Osteocyte (in vitro differentiated cells): ENCODE measurements around the gene ARHGAP6. TPM values are rescaled to one million over a fixed set of nuclear protein-coding genes. Genes with fewer than 3 reads are reported as not detected.

ENCODE experiments used
- DNase-seq: peaks from one replicate; pipeline ENCODE4 v3.0.0; 2021; ENCODE audit warnings: mixed read lengths; ENCODE audit not compliant: unreplicated experiment; ENCODE audit errors: extremely low spot score
- H3K27ac Mint-ChIP-seq: one replicate; pipeline ENCODE4 v1.8.0; 2021; ENCODE audit warnings: mild to moderate bottlenecking, mixed read lengths; ENCODE audit not compliant: unreplicated experiment
- H3K27me3 Mint-ChIP-seq: one replicate; pipeline ENCODE4 v1.8.0; 2021; ENCODE audit warnings: mixed read lengths; ENCODE audit not compliant: unreplicated experiment
- H3K36me3 Mint-ChIP-seq: one replicate; pipeline ENCODE4 v1.8.0; 2021; ENCODE audit warnings: mixed read lengths; ENCODE audit not compliant: unreplicated experiment
- H3K4me1 Mint-ChIP-seq: one replicate; pipeline ENCODE4 v1.8.0; 2021; ENCODE audit warnings: mixed read lengths; ENCODE audit not compliant: unreplicated experiment
- H3K4me3 Mint-ChIP-seq: one replicate; pipeline ENCODE4 v1.8.0; 2021; ENCODE audit warnings: mild to moderate bottlenecking, moderate library complexity, mixed read lengths; ENCODE audit not compliant: unreplicated experiment
- H3K9me3 Mint-ChIP-seq: one replicate; pipeline ENCODE4 v1.8.0; 2021; ENCODE audit warnings: mixed read lengths; ENCODE audit not compliant: unreplicated experiment
- CTCF ChIP-seq: fragments of 200-600 bp; sonication (generic); IDR thresholded peaks from 2 replicates; pipeline ENCODE4 v1.5.0; 2021; ENCODE audit warnings: antibody characterized with exemption, mild to moderate bottlenecking, moderate library complexity
- total RNA-seq: library from RNA; stranded (reverse); gene quantifications from 2 replicates; pipeline ENCODE4 v1.2.1, GENCODE V29; 2021

ARHGAP6 gene
- total RNA-seq, 1 donor from 2014 or later = 3.5 TPM

GRCh38 chrX:11553594-11553993 is 112.1 kb downstream of the ARHGAP6 start:
- no peaks in the 10 kb centered on the region for H3K27me3 Mint-ChIP-seq
- no peak overlapping the region for H3K27ac Mint-ChIP-seq
- no peak overlapping the region for H3K4me3 Mint-ChIP-seq
- no peak for DNase-seq
- no peak for TF ChIP-seq CTCF
- H3K4me1 Mint-ChIP-seq = peaks cover 9% of the 10 kb centered on the region
- peaks cover 23% of the 10 kb centered on the region for H3K9me3 Mint-ChIP-seq
- H3K36me3 Mint-ChIP-seq = no peaks in the 10 kb centered on the region

GRCh38 chrX:11551151-11551550 is 114.6 kb downstream of the ARHGAP6 start:
- Mint-ChIP-seq H3K27me3 (no peaks in the 10 kb centered on the region), H3K9me3 (peaks cover 33% of the 10 kb centered on the region), H3K4me1 (no peaks in the 10 kb centered on the region), H3K27ac (no peak overlapping the region), H3K36me3 (no peaks in the 10 kb centered on the region), H3K4me3 (no peak overlapping the region)
- DNase-seq = no peak
- TF ChIP-seq CTCF = no peak

- H3K9me3 Mint-ChIP-seq = peaks cover 21% of the 10 kb centered on the region
- H3K27ac Mint-ChIP-seq = no peak overlapping the region
- H3K36me3 Mint-ChIP-seq = no peaks in the 10 kb centered on the region
- DNase-seq = no peak
- H3K4me1 Mint-ChIP-seq = no peaks in the 10 kb centered on the region
- no peak for TF ChIP-seq CTCF
- H3K4me3 Mint-ChIP-seq = no peak overlapping the region
- H3K27me3 Mint-ChIP-seq = no peaks in the 10 kb centered on the region
Measured at GRCh38 chrX:11546917-11547316, 118.8 kb downstream of the ARHGAP6 start.

GRCh38 chrX:11543249-11543648 is 122.5 kb downstream of the ARHGAP6 start:
- H3K4me3 Mint-ChIP-seq = no peak overlapping the region
- H3K27ac Mint-ChIP-seq = no peak overlapping the region
- no peaks in the 10 kb centered on the region for H3K36me3 Mint-ChIP-seq
- H3K27me3 Mint-ChIP-seq = no peaks in the 10 kb centered on the region
- H3K4me1 Mint-ChIP-seq = no peaks in the 10 kb centered on the region
- H3K9me3 Mint-ChIP-seq = peaks cover 13% of the 10 kb centered on the region
- TF ChIP-seq CTCF = no peak
- DNase-seq = no peak

DNA sequence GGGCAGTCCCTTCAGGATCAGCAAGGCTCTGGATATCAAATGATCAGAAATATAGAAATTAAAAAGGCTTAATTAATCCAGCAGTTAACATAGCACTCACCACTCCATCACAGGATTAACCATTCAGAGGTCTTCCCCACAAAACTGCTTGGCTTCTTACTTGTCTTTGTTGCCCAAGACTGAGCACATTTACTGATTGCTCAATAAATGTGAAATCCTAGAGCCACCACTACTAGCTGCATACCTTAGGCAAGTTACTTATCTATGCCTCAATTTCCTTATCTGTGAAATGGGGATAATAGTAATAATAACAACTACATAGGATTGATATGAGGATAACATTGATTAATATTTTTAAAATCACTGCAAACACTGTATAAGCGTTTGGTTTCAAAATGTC is 124.2 kb downstream of the ARHGAP6 start:
- no peak for TF ChIP-seq CTCF
- no peak for DNase-seq
- Mint-ChIP-seq H3K36me3 (no peaks in the 10 kb centered on the region), H3K27ac (no peak overlapping the region), H3K4me1 (no peaks in the 10 kb centered on the region), H3K27me3 (no peaks in the 10 kb centered on the region), H3K9me3 (peaks cover 2% of the 10 kb centered on the region), H3K4me3 (no peak overlapping the region)
